Measurements from ENCODE around the gene GNPTAB. TPM values are rescaled to one million over a fixed set of nuclear protein-coding genes. Genes with fewer than 3 reads are reported as not detected.

GNPTAB gene
- total RNA-seq, 1 experiment from 2014 or later: 25.4 TPM

GRCh38 chr12:101845137-101845711 is 14.5 kb upstream of the GNPTAB start:
- POLR2A ChIA-PET: no interaction called here
- no peaks in the 10 kb centered on the region for H3K4me1 Mint-ChIP-seq
- H3K4me3 Mint-ChIP-seq: no peak overlapping the region
- CTCF ChIA-PET: no interaction called here
- H3K36me3 Mint-ChIP-seq: no peaks in the 10 kb centered on the region
- H3K9me3 Mint-ChIP-seq: no peaks in the 10 kb centered on the region; the same call in 1 of the 2 replicates
- TF ChIP-seq E2F4 (CRISPR knock-in tag; IDR thresholded peaks at IDR 0.05; ENCODE audit: borderline replicate concordance, low read depth) (no peak), GRHL2 (CRISPR knock-in tag; IDR thresholded peaks at IDR 0.05; ENCODE audit: insufficient replicate concordance, severe bottlenecking) (no peak), ZNF281 (CRISPR knock-in tag; IDR thresholded peaks at IDR 0.05) (no peak), ZNF138 (CRISPR knock-in tag; conservative IDR thresholded peaks at IDR 0.05) (no peak), ESRRA (CRISPR knock-in tag; IDR thresholded peaks at IDR 0.05; ENCODE audit: borderline replicate concordance) (no peak), ZNF416 (CRISPR knock-in tag; IDR thresholded peaks at IDR 0.05) (no peak), ZNF219 (CRISPR knock-in tag; IDR thresholded peaks at IDR 0.05; ENCODE audit: borderline replicate concordance) (no peak), CREB1 (CRISPR knock-in tag; IDR thresholded peaks at IDR 0.05) (no peak), IRF2 (CRISPR knock-in tag; IDR thresholded peaks at IDR 0.05; ENCODE audit: borderline replicate concordance, low read depth) (no peak), PREB (CRISPR knock-in tag; IDR thresholded peaks at IDR 0.05; ENCODE audit: borderline replicate concordance) (no peak), RORB (CRISPR knock-in tag; IDR thresholded peaks at IDR 0.05) (no peak)
- H3K27me3 Mint-ChIP-seq (ENCODE audit: low read depth): no peaks in the 10 kb centered on the region
- no peak for ATAC-seq
- no peak for DNase-seq (ENCODE audit: low spot score)
- H3K27ac Mint-ChIP-seq: no peak overlapping the region

GRCh38 chr12:101841069-101841468 is 10.3 kb upstream of the GNPTAB start:
- CTCF ChIA-PET: interaction anchor here (1.7 to 5.8 kb wide), 4 partner anchors 13 to 82 kb away, joined by 4 to 69 read pairs (median 33); partner anchors contain the start of gene GNPTAB
- H3K36me3 Mint-ChIP-seq: no peaks in the 10 kb centered on the region
- no peaks in the 10 kb centered on the region for H3K9me3 Mint-ChIP-seq
- no peak overlapping the region for H3K4me3 Mint-ChIP-seq
- no peaks in the 10 kb centered on the region for H3K4me1 Mint-ChIP-seq
- H3K27me3 Mint-ChIP-seq (ENCODE audit: low read depth): no peaks in the 10 kb centered on the region
- no peak for TF ChIP-seq JUN (CRISPR knock-in tag; IDR thresholded peaks at IDR 0.05)
- TF ChIP-seq ZNF512 (CRISPR knock-in tag; IDR thresholded peaks at IDR 0.05; ENCODE audit: borderline replicate concordance): 0 out of 2 replicates have a peak, but pooled peaks have one; percentile 41
- ATAC-seq (no peak), DNase-seq (ENCODE audit: low spot score) (no peak)
- POLR2A ChIA-PET: no interaction called here
- no peak overlapping the region for H3K27ac Mint-ChIP-seq

Measured in WTC11 (cell line).